Fibroblast of lung (primary cell): Measurements from ENCODE around the gene USP1. TPM values are rescaled to one million over a fixed set of nuclear protein-coding genes. Genes with fewer than 3 reads are reported as not detected.
A peak's percentile ranks its signal among the peaks of the same experiment; 100 is the strongest.

Experiments
- DNase-seq, 2 donors: peaks; one replicate each; pipeline versions ENCODE4 v3.0.0 to v3.0.0-alpha.2; 2010; ENCODE audit warnings: low read depth in 2 of 2
- H2AFZ ChIP-seq: 2 replicates; pipeline ENCODE4 v1.5.1; 2012; ENCODE audit warnings: low read length, control low read depth, inconsistent platforms
- H3K27ac ChIP-seq: 2 replicates; pipeline ENCODE4 v1.5.1; 2011; ENCODE audit warnings: low read length, control low read depth; ENCODE audit not compliant: insufficient read depth
- H3K27me3 ChIP-seq: 2 replicates; pipeline ENCODE4 v1.5.1; 2011; ENCODE audit warnings: mild to moderate bottlenecking, low read length; ENCODE audit not compliant: control insufficient read depth, insufficient read depth
- H3K36me3 ChIP-seq: 2 replicates; pipeline ENCODE4 v1.5.1; 2011; ENCODE audit warnings: low read length; ENCODE audit not compliant: control insufficient read depth, insufficient read depth
- H3K4me1 ChIP-seq: 2 replicates; pipeline ENCODE4 v1.5.1; 2011; ENCODE audit warnings: low read length; ENCODE audit not compliant: control insufficient read depth, insufficient read depth; ENCODE audit errors: extremely low read depth
- H3K4me2 ChIP-seq: 2 replicates; pipeline ENCODE4 v1.5.1; 2011; ENCODE audit warnings: low read length, control low read depth; ENCODE audit not compliant: insufficient read depth; ENCODE audit errors: extremely low read depth
- H3K4me3 ChIP-seq, 4 experiments: fragments of 200-600 bp in 1 of 4; sonication (generic) in 1 of 4; replicated peaks in 1 of 4; 2 replicates each; pipeline ENCODE4 v1.5.1; 2011 to 2016; ENCODE audit warnings: low read length in 4 of 4, low read depth in 3 of 4, mild to moderate bottlenecking in 3 of 4, control low read depth in 2 of 4, inconsistent platforms in 1 of 4, mixed read lengths in 1 of 4; ENCODE audit not compliant: insufficient read depth in 1 of 4; ENCODE audit errors: control extremely low read depth in 1 of 4
- H3K79me2 ChIP-seq: 2 replicates; pipeline ENCODE4 v1.5.1; 2012; ENCODE audit warnings: mild to moderate bottlenecking, low read length, inconsistent platforms; ENCODE audit not compliant: control insufficient read depth, insufficient read depth
- H3K9ac ChIP-seq: 2 replicates; pipeline ENCODE4 v1.5.1; 2011; ENCODE audit warnings: mild to moderate bottlenecking, low read length, control low read depth; ENCODE audit not compliant: insufficient read depth
- H3K9me3 ChIP-seq: 2 replicates; pipeline ENCODE4 v1.5.1; 2012; ENCODE audit warnings: low read depth, low read length; ENCODE audit not compliant: control insufficient read depth, insufficient read depth
- H4K20me1 ChIP-seq: 2 replicates; pipeline ENCODE4 v1.5.1; 2011; ENCODE audit warnings: low read length; ENCODE audit not compliant: control insufficient read depth, insufficient read depth; ENCODE audit errors: extremely low read depth
- CTCF ChIP-seq, 2 donors: IDR thresholded peaks in 1 of 2; conservative IDR thresholded peaks in 1 of 2; 1 replicate in 1 of 2; 2 replicates in 1 of 2; pipeline ENCODE4 v1.5.1; 2011 to 2012; ENCODE audit warnings: low read length in 2 of 2, control low read depth in 1 of 2, inconsistent platforms in 1 of 2, low read depth in 1 of 2, mild to moderate bottlenecking in 1 of 2
- EZH2 ChIP-seq: IDR thresholded peaks from 2 replicates; pipeline ENCODE4 v1.5.1; 2012; ENCODE audit warnings: low read length, control low read depth, mild to moderate bottlenecking; ENCODE audit errors: missing control alignments
- polyA plus RNA-seq, 2 donors: library from polyadenylated mRNA; depleted of rRNA in 1 of 2; stranded (reverse) in 1 of 2; unstranded in 1 of 2; fragments of >200 nt; gene quantifications; 2 replicates each; pipeline ENCODE4 v1.2.1, GENCODE V29; 2011 to 2012; ENCODE audit warnings: missing spikeins in 1 of 2
- total RNA-seq: library from RNA; depleted of rRNA; stranded (reverse); fragments of >200 nt; gene quantifications from 2 replicates; pipeline ENCODE4 v1.2.1, GENCODE V29; 2014

Gene USP1
- total and polyA plus RNA-seq, 2 donors (not counting 1 experiment from before 2014, with no cell fraction given) = 17.3 to 19.5 TPM

DNA sequence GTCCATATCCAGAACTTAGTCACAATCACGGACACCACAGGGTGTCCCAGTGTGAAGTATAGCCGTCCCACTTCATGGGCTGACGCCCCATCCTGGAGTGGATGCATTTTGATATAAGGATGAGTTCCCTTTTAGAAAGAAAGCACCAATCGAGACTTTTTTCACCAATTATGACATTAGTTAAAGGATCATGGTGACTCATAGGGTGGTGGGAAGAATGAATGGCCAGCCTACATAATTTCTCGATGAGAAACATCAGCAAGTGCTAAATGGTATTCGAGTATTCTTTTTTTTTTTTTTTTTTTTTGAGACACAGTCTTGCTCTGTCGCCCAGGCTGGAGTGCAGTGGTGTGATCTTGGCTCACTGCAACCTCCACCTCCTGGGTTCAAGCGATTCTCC is 38.5 kb upstream of the USP1 start:
- Histone ChIP-seq H3K4me3 (no peak overlapping the region), H3K79me2 (no peaks in the 10 kb centered on the region), H3K4me2 (no peak overlapping the region), H3K27ac (no peak overlapping the region), H3K9me3 (no peaks in the 10 kb centered on the region), H3K27me3 (no peaks in the 10 kb centered on the region), H3K36me3 (no peaks in the 10 kb centered on the region), H3K9ac (no peak overlapping the region), H2AFZ (no peak overlapping the region), H3K4me1 (no peaks in the 10 kb centered on the region), H4K20me1 (no peaks in the 10 kb centered on the region)
- peak; percentile 67 to 90 for DNase-seq
- no peak for TF ChIP-seq CTCF (conservative IDR thresholded peaks at IDR 0.05 in 1 of 2, IDR thresholded peaks at IDR 0.05 in 1 of 2; ENCODE audit: low read depth in 1 of 2, low read length in 2 of 2)
- TF ChIP-seq EZH2 = no peak

- no peaks in the 10 kb centered on the region for H3K4me1 ChIP-seq
- H3K36me3 ChIP-seq = no peaks in the 10 kb centered on the region
- H3K9me3 ChIP-seq = no peaks in the 10 kb centered on the region
- no peaks in the 10 kb centered on the region for H3K27me3 ChIP-seq
- TF ChIP-seq EZH2 = no peak
- no peak for TF ChIP-seq CTCF (conservative IDR thresholded peaks at IDR 0.05 in 1 of 2, IDR thresholded peaks at IDR 0.05 in 1 of 2; ENCODE audit: low read depth in 1 of 2, low read length in 2 of 2)
- no peak overlapping the region for H2AFZ ChIP-seq
- H3K4me3 ChIP-seq = no peak overlapping the region
- no peaks in the 10 kb centered on the region for H3K79me2 ChIP-seq
- no peak overlapping the region for H3K27ac ChIP-seq
- peak in 1 of 2 donors; percentile 17 for DNase-seq
- H3K4me2 ChIP-seq = no peak overlapping the region
- no peak overlapping the region for H3K9ac ChIP-seq
- no peaks in the 10 kb centered on the region for H4K20me1 ChIP-seq
Measured at GRCh38 chr1:62401034-62401760, 35.7 kb upstream of the USP1 start.

GRCh38 chr1:62405247-62405646 is 31.6 kb upstream of the USP1 start:
- no peaks in the 10 kb centered on the region for H3K79me2 ChIP-seq
- no peak overlapping the region for H3K4me2 ChIP-seq
- no peak for DNase-seq
- no peak for TF ChIP-seq EZH2
- TF ChIP-seq CTCF (conservative IDR thresholded peaks at IDR 0.05 in 1 of 2, IDR thresholded peaks at IDR 0.05 in 1 of 2; ENCODE audit: low read depth in 1 of 2, low read length in 2 of 2) = no peak
- H3K4me1 ChIP-seq = no peaks in the 10 kb centered on the region
- H3K27ac ChIP-seq = no peak overlapping the region
- no peaks in the 10 kb centered on the region for H4K20me1 ChIP-seq
- peaks cover 3% of the 10 kb centered on the region for H3K27me3 ChIP-seq
- H3K4me3 ChIP-seq = no peak overlapping the region
- no peaks in the 10 kb centered on the region for H3K9me3 ChIP-seq
- no peak overlapping the region for H2AFZ ChIP-seq
- H3K36me3 ChIP-seq = no peaks in the 10 kb centered on the region
- no peak overlapping the region for H3K9ac ChIP-seq
